T-helper 1 cell treated with Interleukin-12 subunit alpha and Interleukin-12 subunit beta and Interleukin-4 antibody, amounts not matched to agents 30 μg/mL and 1 μg/mL, for 36 hours (primary cell): ENCODE results near the gene MTMR12.

Experiments
- H3K27ac Mint-ChIP-seq: one replicate; pipeline ENCODE4 v1.8.0; 2021; ENCODE audit warnings: mild to moderate bottlenecking, mixed read lengths
- H3K27me3 Mint-ChIP-seq: one replicate; pipeline ENCODE4 v1.8.0; 2021; ENCODE audit warnings: low read depth, mixed read lengths
- H3K36me3 Mint-ChIP-seq: one replicate; pipeline ENCODE4 v1.8.0; 2021; ENCODE audit warnings: low read depth, mixed read lengths
- H3K4me1 Mint-ChIP-seq: one replicate; pipeline ENCODE4 v1.8.0; 2021; ENCODE audit warnings: low read depth, mixed read lengths
- H3K4me3 Mint-ChIP-seq: one replicate; pipeline ENCODE4 v1.8.0; 2021; ENCODE audit warnings: mild to moderate bottlenecking, moderate library complexity, mixed read lengths
- H3K9me3 Mint-ChIP-seq: one replicate; pipeline ENCODE4 v1.8.0; 2021; ENCODE audit warnings: mixed read lengths

The MTMR12 gene, protein sequence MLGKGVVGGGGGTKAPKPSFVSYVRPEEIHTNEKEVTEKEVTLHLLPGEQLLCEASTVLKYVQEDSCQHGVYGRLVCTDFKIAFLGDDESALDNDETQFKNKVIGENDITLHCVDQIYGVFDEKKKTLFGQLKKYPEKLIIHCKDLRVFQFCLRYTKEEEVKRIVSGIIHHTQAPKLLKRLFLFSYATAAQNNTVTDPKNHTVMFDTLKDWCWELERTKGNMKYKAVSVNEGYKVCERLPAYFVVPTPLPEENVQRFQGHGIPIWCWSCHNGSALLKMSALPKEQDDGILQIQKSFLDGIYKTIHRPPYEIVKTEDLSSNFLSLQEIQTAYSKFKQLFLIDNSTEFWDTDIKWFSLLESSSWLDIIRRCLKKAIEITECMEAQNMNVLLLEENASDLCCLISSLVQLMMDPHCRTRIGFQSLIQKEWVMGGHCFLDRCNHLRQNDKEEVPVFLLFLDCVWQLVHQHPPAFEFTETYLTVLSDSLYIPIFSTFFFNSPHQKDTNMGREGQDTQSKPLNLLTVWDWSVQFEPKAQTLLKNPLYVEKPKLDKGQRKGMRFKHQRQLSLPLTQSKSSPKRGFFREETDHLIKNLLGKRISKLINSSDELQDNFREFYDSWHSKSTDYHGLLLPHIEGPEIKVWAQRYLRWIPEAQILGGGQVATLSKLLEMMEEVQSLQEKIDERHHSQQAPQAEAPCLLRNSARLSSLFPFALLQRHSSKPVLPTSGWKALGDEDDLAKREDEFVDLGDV

DNA sequence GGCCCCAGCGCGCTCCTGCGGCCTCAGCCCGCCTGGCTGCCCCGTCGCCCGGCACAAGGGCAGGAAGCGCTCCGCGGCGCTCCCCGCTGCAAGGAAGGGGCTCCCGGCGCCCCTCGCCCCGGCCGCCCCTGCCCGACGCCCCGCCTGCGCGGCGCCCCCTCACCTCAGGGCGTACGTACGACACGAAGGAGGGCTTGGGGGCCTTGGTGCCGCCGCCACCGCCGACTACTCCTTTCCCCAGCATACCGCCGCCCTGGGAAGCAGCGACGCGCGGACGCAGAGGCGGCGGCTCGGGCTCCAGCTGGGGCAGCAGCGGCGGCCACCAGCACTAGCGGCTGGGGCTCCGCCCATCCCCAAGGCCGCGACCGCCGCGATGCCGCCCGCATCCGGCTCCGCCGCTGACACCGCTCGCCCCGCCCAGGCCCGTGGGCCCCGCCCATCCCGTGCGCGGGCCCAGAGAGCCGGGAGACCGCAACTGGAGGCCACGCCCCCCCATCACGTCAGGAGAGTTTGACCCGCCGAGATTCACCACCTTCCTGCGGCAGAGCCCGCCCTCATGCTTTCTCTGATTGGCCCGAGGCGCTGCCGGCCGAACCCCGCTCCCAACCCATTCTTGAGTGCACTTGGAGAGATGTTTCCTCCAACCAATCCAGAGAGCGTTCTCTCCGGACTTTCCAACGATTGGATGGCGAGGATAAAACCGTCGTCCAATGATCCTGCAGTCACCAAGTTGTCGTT is at the start of gene MTMR12:
Gene MTMR12, minus strand, starts transcription at position 345 of the 738 bp plus-strand sequence. Its CDS starts 101 bp downstream, at position 244.
- no peaks in the 10 kb centered on the region for H3K9me3 Mint-ChIP-seq
- peak within 1 kb of the TSS; percentile 95 for H3K4me3 Mint-ChIP-seq
- H3K36me3 Mint-ChIP-seq, result peaks cover 22% of the 10 kb centered on the region
- H3K4me1 Mint-ChIP-seq, result peaks cover 24% of the 10 kb centered on the region
- peak within 1 kb of the TSS; percentile 93 for H3K27ac Mint-ChIP-seq
- H3K27me3 Mint-ChIP-seq, result no peaks in the 10 kb centered on the region

- Mint-ChIP-seq H3K4me3 (no peak overlapping the region), H3K27me3 (no peaks in the 10 kb centered on the region), H3K36me3 (peaks cover 19% of the 10 kb centered on the region), H3K9me3 (no peaks in the 10 kb centered on the region), H3K4me1 (no peaks in the 10 kb centered on the region), H3K27ac (no peak overlapping the region)
Measured at GRCh38 chr5:32362527-32362926, 49.8 kb upstream of the MTMR12 start.

- H3K9me3 Mint-ChIP-seq, result no peaks in the 10 kb centered on the region
Measured at GRCh38 chr5:32360906-32361305, 48.2 kb upstream of the MTMR12 start.

GRCh38 chr5:32358611-32359010 is 45.9 kb upstream of the MTMR12 start:
- Mint-ChIP-seq H3K27me3 (no peaks in the 10 kb centered on the region), H3K9me3 (no peaks in the 10 kb centered on the region), H3K36me3 (peaks cover 20% of the 10 kb centered on the region), H3K4me3 (no peak overlapping the region), H3K4me1 (no peaks in the 10 kb centered on the region), H3K27ac (no peak overlapping the region)

More at GRCh38 chr5:32360906-32361305, 48.2 kb upstream of the MTMR12 start:
- peaks cover 18% of the 10 kb centered on the region for H3K36me3 Mint-ChIP-seq
- H3K27ac Mint-ChIP-seq, result no peak overlapping the region
- H3K27me3 Mint-ChIP-seq, result no peaks in the 10 kb centered on the region
- H3K4me3 Mint-ChIP-seq, result no peak overlapping the region
- no peaks in the 10 kb centered on the region for H3K4me1 Mint-ChIP-seq

DNA sequence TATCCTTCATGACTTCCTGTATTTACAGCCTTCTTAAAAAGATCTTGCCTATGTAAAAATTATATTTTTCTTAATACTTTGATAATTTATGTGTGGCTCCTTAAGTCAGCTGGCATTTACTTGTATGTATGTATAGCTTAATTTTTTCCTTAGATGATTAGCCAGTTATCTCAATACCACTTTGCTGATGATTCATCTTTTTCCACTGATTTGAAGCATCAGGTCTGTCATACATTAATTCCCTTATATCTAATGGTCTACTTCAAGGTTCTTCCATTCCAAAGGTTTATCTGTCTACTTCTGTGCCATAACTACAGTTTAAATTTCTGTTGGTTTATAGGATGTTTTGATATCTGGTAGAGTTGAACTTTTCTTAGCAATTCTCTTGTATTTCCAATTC is 44.9 kb upstream of the MTMR12 start:
- H3K9me3 Mint-ChIP-seq, result no peaks in the 10 kb centered on the region
- no peaks in the 10 kb centered on the region for H3K4me1 Mint-ChIP-seq
- peaks cover 15% of the 10 kb centered on the region for H3K36me3 Mint-ChIP-seq
- H3K4me3 Mint-ChIP-seq, result no peak overlapping the region
- no peak overlapping the region for H3K27ac Mint-ChIP-seq
- no peaks in the 10 kb centered on the region for H3K27me3 Mint-ChIP-seq

DNA sequence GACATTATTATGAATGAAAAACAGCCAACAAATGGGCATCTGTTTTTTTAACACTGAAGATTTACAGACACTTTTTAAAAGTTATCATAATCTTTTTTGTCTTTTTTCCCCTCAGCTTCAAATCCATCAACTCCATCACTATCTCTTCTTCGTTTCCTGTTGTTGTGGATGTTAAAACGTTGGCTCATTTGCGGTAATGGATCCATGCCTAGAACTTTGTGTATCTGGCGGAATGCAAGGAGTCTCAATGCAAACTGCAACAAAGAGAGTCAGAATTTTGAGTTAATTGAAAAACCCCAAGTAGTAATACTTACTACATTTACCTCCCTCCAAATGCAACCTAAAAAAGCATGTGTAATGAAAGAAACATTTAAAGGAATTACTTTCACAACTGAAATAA is 42.9 kb upstream of the MTMR12 start:
- H3K36me3 Mint-ChIP-seq, result peaks cover 12% of the 10 kb centered on the region
- no peaks in the 10 kb centered on the region for H3K4me1 Mint-ChIP-seq
- H3K27ac Mint-ChIP-seq, result no peak overlapping the region
- no peak overlapping the region for H3K4me3 Mint-ChIP-seq
- H3K27me3 Mint-ChIP-seq, result no peaks in the 10 kb centered on the region
- H3K9me3 Mint-ChIP-seq, result no peaks in the 10 kb centered on the region

DNA sequence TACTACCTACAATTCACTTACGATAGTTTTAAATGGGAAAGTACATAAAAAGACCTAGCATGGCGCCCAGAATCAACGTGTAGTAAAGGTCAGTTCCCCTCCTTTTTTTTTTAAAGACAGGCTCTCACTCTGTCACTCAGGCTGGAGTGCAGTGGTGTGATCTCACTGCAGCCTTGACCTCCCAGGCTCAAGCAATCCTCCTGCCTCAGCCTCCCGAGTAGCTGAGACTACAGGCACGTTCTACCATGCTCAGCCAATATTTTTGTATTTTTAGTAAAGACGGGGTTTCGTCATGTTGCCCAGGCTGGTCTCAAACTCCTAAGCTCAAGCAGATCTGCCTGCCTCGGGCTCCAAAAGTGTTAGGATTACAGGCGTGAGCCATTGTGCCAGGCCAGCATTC is 40.7 kb upstream of the MTMR12 start:
- Mint-ChIP-seq H3K9me3 (peaks cover 5% of the 10 kb centered on the region), H3K27me3 (no peaks in the 10 kb centered on the region), H3K4me1 (no peaks in the 10 kb centered on the region), H3K36me3 (peaks cover 9% of the 10 kb centered on the region), H3K4me3 (no peak overlapping the region), H3K27ac (no peak overlapping the region)

- Mint-ChIP-seq H3K4me3 (no peak overlapping the region), H3K36me3 (peaks cover 7% of the 10 kb centered on the region), H3K9me3 (peaks cover 8% of the 10 kb centered on the region), H3K27ac (no peak overlapping the region), H3K4me1 (no peaks in the 10 kb centered on the region), H3K27me3 (no peaks in the 10 kb centered on the region)
Measured at GRCh38 chr5:32352685-32353084, 39.9 kb upstream of the MTMR12 start.

GRCh38 chr5:32346869-32347268 is 34.1 kb upstream of the MTMR12 start:
- H3K4me3 Mint-ChIP-seq, result no peak overlapping the region
- no peak overlapping the region for H3K27ac Mint-ChIP-seq
- H3K4me1 Mint-ChIP-seq, result no peaks in the 10 kb centered on the region
- H3K27me3 Mint-ChIP-seq, result no peaks in the 10 kb centered on the region
- no peaks in the 10 kb centered on the region for H3K36me3 Mint-ChIP-seq
- peaks cover 29% of the 10 kb centered on the region for H3K9me3 Mint-ChIP-seq

- no peak overlapping the region for H3K4me3 Mint-ChIP-seq
- H3K27me3 Mint-ChIP-seq, result no peaks in the 10 kb centered on the region
- peaks cover under 1% of the 10 kb centered on the region for H3K36me3 Mint-ChIP-seq
- H3K27ac Mint-ChIP-seq, result no peak overlapping the region
- peaks cover 43% of the 10 kb centered on the region for H3K9me3 Mint-ChIP-seq
- H3K4me1 Mint-ChIP-seq, result no peaks in the 10 kb centered on the region
Measured at GRCh38 chr5:32343058-32343672, 30.4 kb upstream of the MTMR12 start.

DNA sequence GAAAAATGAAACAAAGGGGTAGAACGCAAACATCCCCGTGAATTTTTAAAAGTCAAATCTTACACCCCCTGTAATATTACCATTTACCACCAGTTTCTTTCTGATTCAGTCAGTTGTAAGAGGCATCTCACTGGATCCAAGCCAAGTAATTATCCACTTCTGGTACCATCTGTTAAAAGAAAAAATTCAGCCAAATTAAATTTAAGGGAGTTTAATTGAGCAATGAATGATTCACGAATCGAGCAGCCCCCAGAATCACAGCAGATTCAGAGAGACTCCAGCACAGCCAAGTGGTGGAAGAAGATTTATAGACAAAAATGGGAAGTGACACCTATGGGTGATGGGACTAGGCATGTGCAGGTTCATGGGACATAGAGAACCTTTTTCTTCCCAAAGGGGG is 29.9 kb upstream of the MTMR12 start:
- peaks cover 44% of the 10 kb centered on the region for H3K9me3 Mint-ChIP-seq
- no peak overlapping the region for H3K27ac Mint-ChIP-seq
- H3K4me3 Mint-ChIP-seq, result no peak overlapping the region
- no peaks in the 10 kb centered on the region for H3K4me1 Mint-ChIP-seq
- peaks cover 3% of the 10 kb centered on the region for H3K36me3 Mint-ChIP-seq
- H3K27me3 Mint-ChIP-seq, result no peaks in the 10 kb centered on the region

DNA sequence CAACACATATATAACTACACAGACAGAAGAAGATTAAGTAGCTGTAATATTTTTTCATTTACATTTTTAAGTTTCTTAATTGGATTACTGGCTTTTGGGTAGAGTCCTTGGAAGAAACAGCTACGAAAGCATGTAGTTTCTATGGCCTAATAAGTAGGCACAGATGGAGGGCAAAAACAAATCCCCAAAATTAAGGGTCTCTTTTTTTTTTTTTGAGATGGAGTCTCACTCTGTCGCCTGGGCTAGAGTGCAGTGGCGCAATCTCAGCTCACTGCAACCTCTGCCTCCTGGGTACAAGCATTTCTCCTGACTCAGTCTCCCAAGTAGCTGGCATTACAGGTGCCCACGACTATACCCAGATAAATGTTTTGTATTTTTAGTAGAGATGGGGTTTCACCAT is 27.1 kb upstream of the MTMR12 start:
- Mint-ChIP-seq H3K27ac (no peak overlapping the region), H3K27me3 (peaks cover 8% of the 10 kb centered on the region), H3K4me3 (no peak overlapping the region), H3K9me3 (peaks cover 44% of the 10 kb centered on the region), H3K4me1 (no peaks in the 10 kb centered on the region), H3K36me3 (peaks cover 3% of the 10 kb centered on the region)

DNA sequence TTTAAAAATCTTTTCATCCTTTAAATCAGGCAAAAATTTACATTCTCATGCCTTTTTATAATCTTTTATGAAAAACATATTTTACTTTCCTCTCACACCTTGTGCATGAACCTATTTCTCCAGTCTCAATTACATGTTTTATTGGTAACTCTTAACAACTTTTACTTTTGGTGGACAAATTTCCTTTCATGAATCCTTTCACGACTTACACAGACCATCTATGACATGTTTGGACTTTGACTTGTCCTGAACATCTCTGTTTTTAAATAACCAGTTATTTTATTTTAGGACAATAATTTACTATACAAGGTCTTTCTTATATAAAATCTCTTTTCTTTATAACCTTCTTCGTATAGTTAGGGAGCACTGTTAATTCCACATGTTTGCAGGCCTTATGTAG is 26.5 kb upstream of the MTMR12 start:
- H3K27ac Mint-ChIP-seq, result no peak overlapping the region

DNA sequence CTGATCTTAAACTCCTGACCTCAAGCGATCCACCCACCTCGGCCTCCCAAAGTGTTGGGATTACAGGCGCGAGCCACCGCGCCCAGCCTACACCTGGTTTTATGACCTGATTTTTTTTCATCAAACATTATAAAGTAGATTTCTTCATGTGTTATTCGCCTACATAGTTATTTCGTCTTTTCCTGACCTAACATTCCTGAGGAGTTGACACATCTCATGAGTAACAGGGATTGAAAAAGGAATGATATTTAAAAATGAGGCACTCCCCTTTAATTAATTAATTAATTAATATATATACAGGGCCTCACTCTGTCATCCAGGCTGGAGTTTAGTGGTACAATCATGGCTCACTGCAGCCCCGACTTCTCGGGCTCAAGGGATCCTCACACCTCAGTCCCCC is 20.2 kb upstream of the MTMR12 start:
- Mint-ChIP-seq H3K9me3 (peaks cover 17% of the 10 kb centered on the region), H3K4me1 (peaks cover 2% of the 10 kb centered on the region), H3K4me3 (no peak overlapping the region), H3K36me3 (peaks cover under 1% of the 10 kb centered on the region), H3K27me3 (peaks cover 8% of the 10 kb centered on the region), H3K27ac (no peak overlapping the region)

More for the DNA sequence above, 26.5 kb upstream of the MTMR12 start:
- Mint-ChIP-seq H3K9me3 (peaks cover 47% of the 10 kb centered on the region), H3K27me3 (peaks cover 8% of the 10 kb centered on the region), H3K4me1 (no peaks in the 10 kb centered on the region), H3K36me3 (peaks cover 3% of the 10 kb centered on the region), H3K4me3 (no peak overlapping the region)
